Measurements from ENCODE around the gene NPLOC4.

- TF ChIP-seq, protein P1, sequence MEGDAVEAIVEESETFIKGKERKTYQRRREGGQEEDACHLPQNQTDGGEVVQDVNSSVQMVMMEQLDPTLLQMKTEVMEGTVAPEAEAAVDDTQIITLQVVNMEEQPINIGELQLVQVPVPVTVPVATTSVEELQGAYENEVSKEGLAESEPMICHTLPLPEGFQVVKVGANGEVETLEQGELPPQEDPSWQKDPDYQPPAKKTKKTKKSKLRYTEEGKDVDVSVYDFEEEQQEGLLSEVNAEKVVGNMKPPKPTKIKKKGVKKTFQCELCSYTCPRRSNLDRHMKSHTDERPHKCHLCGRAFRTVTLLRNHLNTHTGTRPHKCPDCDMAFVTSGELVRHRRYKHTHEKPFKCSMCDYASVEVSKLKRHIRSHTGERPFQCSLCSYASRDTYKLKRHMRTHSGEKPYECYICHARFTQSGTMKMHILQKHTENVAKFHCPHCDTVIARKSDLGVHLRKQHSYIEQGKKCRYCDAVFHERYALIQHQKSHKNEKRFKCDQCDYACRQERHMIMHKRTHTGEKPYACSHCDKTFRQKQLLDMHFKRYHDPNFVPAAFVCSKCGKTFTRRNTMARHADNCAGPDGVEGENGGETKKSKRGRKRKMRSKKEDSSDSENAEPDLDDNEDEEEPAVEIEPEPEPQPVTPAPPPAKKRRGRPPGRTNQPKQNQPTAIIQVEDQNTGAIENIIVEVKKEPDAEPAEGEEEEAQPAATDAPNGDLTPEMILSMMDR (conservative IDR thresholded peaks at IDR 0.05 in 1 of 2, IDR thresholded peaks at IDR 0.05 in 1 of 2; ENCODE audit: low read depth in 1 of 2, low read length in 2 of 2): no peak
- no peak for TF ChIP-seq EZH2 (IDR thresholded peaks at IDR 0.05; ENCODE audit: low read length, missing control alignments)
Observed at GRCh38 chr17:81616877-81617276, 20.0 kb downstream of the NPLOC4 start.

Measured in fibroblast of lung (primary cell).